HL-60/S4 (cell line): ENCODE results near the gene TAF1.
"Not testable (repeated sequence)": the region's sequence is repeated elsewhere in the genome, so short reads cannot be mapped to it uniquely, and the experiment has no call there.

Source experiments
- in situ Hi-C: fragments of 300-500 bp; cut with MboI; formaldehyde crosslinking; loops from 2 replicates; pipeline ENCODE4 v1.14.3; 2022; ENCODE audit warnings: low sequenced_read_pairs

The TAF1 gene

DNA sequence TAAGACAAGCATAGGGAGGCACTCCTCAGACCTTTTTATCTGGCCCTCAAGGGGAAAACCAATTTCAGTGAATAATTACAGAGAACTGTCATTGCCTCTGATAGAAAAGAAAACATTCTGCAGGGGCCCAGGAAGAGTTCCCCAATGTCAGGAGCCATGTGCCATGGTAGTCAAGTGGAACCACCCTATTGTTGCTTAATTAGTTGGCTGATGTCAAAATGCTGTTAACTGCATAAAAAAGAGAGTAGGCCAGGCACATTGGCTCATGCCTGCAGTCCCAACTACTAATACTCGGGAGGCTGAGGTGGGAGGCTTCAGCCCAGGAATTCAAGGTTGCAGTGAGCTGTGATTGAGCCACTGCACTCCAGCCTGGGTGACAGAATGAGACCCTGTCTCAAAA, 138.2 kb downstream of the TAF1 start:
- in situ Hi-C loops: no loop called here

DNA sequence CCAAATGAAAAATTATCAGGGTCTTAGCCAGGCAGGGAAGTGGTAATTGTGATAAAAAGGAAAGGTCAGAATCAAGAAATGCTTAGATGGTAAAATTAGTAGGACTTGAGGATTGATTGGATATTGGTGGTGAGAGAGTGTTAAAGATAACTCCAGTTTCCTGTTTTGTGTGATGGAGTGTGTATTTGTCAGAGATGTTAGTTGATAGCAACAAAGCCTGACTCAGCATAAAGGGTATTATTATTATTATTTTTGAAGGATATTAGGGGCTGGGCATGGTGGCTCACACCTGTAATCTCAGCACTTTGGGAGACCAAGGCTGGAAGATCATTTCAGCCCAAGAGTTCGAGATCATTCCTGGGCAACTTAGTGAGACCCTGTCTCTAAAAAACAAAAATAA, 143.1 kb downstream of the TAF1 start:
- in situ Hi-C loops: no loop called here

DNA sequence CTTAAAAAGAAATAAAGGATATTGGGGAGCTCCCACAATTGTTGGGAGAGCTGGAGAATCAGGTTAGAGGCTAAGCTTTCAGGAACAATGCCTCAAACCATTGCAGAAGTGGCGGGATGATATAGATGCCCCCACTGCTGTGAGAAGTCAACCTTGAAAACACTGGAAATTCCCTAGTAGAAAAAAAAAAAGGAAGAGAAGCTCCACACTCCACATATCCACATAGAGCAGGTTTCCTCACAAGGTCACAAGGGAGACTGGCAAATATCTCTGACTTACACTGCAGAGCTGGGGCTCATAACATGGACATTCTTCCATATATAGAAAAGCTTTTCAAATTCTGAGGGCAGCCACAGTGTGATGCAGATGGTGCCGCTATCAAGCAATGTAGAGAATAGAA, 144.0 kb downstream of the TAF1 start:
- in situ Hi-C loops: no loop called here

DNA sequence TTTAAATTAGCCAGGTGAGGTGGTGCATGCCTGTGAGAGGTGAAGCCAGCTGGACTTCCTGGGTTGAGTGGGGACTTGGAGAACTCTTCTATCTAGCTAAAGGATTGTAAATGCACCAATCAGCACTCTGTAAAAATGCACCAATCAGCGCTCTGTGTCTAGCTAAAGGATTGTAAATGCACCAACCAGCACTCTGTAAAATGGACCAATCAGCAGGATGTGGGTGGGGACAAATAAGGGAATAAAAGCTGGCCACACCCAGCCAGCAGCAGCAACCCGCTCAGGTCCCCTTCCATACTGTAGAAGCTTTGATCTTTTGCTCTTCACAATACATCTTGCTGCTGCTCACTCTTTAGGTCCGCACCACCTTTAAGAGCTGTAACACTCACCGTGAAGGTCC, 147.6 kb downstream of the TAF1 start:
- in situ Hi-C loops: not testable (repeated sequence)

DNA sequence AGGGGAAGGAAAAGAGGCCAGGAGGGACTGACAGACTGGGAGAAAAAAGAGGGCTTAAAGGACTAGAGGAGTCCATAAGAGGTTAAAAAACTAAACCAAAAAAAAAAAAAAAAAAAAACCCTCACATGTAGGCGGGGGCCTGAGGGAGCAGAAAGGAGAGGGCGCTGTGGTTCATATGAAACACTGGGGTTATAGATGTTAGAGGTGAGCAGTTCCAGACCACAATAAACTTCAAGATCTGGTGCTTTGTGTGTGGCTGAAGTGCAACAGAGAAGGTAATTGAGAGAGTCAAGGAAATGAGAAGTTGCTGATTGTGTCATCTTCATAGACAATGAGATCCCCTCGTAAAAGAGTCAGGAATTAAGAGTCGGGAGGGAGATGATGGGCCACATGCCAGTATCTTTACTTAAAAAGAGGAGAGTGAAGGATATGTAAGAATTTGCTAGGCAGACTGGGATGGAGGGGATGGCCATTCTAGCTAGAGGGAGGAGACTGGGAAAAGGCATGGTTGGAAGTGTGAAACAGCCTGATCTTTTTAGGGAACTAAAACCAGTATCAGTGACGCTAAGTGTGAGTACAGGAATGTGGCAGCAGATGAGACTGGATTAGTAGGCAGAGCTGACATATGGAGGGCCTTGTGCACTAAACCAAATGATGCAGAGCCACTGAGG, 148.3 kb downstream of the TAF1 start:
- in situ Hi-C loops: no loop called here

DNA sequence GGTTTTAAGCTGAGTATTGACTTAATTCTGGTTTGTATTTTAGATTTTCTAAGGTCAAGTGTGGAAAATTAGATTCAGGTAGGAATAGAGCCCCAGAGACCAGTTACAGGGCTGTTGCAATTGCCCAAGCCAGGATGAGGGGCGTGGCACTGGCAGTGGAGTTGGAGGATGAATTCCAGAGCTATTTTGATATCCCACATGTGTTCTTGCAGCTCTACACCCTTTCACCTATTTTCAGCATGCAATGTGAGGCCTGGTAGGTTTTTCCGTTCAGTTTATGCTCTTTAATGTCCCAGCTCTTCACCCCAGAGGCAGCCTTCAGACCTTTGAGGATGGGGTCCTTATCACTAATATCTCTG, 148.9 kb downstream of the TAF1 start:
- in situ Hi-C loops: no loop called here
